Endothelial cell of umbilical vein (primary cell): ENCODE results near the gene CNKSR1.

Source experiments
- EZH2 ChIP-seq: IDR thresholded peaks from 2 replicates; pipeline ENCODE4 v1.6.1; 2012; ENCODE audit warnings: borderline replicate concordance, low read depth, mild to moderate bottlenecking, moderate library complexity, low read length, inconsistent platforms; ENCODE audit not compliant: severe bottlenecking
- POLR2A ChIP-seq: IDR thresholded peaks from 2 replicates; pipeline ENCODE4 v1.6.1; 2012; ENCODE audit warnings: low read depth, mild to moderate bottlenecking, control low read depth, low read length
- POLR2AphosphoS5 ChIP-seq: IDR thresholded peaks from 2 replicates; pipeline ENCODE4 v1.6.1; 2012; ENCODE audit warnings: low read depth, mild to moderate bottlenecking, control low read depth, low read length, moderate library complexity; ENCODE audit not compliant: insufficient read depth
- TF ChIP-seq, protein P1 (sequence below), 2 donors: IDR thresholded peaks; 1 replicate in 1 of 2; 2 replicates in 1 of 2; pipeline ENCODE4 v1.5.1; 2011; ENCODE audit warnings: low read length in 2 of 2, mild to moderate bottlenecking in 2 of 2, moderate library complexity in 2 of 2, control low read depth in 1 of 2, inconsistent platforms in 1 of 2, low read depth in 1 of 2; ENCODE audit not compliant: insufficient read depth in 1 of 2; ENCODE audit errors: extremely low read depth in 1 of 2

DNA sequence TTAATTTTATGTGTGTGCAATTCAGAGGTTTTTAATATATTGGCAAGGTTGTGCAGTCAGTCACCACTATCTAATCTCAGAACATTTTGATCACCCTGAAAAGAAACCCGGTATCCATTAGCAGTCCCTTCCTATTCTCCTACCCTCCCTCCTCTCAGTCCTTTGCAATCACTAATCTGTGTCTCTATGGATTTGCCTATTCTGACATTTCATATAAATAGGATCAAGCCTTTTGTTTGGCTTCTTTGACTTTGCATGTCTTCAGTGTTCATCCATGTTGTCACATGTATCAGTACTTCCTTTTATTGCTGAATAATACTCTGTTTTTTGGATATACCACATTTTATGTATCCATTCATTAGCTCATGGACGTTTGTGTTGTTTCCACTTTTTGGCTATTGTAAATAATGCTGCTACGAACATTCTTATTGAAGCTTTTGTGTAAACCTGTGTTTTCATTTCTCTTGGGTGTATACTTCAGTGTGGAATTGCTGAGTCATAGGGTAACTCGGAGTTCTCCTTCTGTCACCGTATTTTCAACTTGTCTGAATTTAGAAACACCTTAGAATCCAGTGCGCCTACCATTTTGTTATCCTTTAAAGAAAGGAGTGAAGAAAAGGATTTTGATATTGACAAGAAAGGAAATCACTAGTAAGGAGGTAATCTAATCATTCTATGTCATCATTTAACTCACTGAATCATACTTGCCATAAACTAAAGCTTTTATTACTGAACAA is 60.1 kb downstream of the CNKSR1 start:
- TF ChIP-seq, protein P1, sequence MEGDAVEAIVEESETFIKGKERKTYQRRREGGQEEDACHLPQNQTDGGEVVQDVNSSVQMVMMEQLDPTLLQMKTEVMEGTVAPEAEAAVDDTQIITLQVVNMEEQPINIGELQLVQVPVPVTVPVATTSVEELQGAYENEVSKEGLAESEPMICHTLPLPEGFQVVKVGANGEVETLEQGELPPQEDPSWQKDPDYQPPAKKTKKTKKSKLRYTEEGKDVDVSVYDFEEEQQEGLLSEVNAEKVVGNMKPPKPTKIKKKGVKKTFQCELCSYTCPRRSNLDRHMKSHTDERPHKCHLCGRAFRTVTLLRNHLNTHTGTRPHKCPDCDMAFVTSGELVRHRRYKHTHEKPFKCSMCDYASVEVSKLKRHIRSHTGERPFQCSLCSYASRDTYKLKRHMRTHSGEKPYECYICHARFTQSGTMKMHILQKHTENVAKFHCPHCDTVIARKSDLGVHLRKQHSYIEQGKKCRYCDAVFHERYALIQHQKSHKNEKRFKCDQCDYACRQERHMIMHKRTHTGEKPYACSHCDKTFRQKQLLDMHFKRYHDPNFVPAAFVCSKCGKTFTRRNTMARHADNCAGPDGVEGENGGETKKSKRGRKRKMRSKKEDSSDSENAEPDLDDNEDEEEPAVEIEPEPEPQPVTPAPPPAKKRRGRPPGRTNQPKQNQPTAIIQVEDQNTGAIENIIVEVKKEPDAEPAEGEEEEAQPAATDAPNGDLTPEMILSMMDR (IDR thresholded peaks at IDR 0.05; ENCODE audit: extremely low read depth in 1 of 2, insufficient read depth in 1 of 2, low read depth in 1 of 2, low read length in 2 of 2): no peak
- TF ChIP-seq POLR2AphosphoS5 (no peak), POLR2A (no peak), EZH2 (no peak)
